Measurements from ENCODE around the gene GFAP. TPM values are rescaled to one million over a fixed set of nuclear protein-coding genes. Genes with fewer than 3 reads are reported as not detected.

The GFAP gene
- total RNA-seq, 2 experiments from 2014 or later: not detected

DNA sequence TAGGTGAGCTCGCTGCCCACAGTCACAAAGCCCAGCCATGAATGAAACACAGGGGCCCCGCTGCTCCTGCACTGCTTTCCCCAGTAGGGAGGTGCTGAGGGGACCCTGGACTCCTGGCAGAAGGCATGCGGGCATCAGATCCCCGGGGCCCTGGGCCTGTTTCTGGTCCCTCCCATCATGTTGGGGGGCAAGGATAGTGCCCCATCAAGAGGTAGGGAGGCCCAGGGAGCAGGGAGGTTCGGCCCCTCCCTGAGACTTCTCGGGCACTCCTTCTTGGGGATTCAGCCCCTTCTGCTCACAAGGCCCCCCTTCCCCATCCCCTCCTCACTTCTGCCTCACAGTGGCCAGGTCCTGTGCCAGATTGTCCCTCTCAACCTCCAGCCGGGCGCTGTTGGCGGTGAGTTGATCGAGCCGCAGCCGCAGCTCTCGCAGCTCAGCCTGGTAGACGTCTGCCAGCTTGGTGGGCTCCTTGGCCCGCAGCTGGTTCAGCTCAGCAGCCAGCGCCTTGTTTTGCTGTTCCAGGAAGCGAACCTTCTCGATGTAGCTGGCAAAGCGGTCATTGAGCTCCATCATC is 515 bp downstream of the GFAP start:
- peaks cover 14 to 24% of the 10 kb centered on the region in 2 experiments for H3K27me3 ChIP-seq (ENCODE audit: control insufficient read depth in 1 of 2, insufficient read depth in 2 of 2, low read length in 2 of 2)
- no peak overlapping the region for H3K4me3 Mint-ChIP-seq
- ATAC-seq (ENCODE audit: poor library complexity): no peak

DNA sequence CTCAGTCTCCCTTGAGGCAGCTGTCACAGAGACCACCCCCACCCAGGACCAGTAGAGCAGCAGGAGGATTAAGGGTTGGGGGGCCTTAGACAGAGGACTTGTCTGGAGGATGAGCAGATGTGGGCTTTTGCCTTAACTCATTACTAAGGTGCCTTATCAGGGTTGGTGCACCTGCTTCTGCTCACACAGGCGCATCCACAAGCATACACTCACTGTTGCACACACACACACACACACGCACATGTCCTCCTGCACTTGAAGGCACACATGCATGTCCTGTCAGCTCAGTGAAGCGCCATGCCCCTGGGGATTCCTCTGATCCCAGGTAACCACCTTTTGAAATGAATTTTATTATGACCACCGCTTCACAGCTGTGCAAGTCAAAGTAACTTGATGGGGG is 1.2 kb downstream of the GFAP start:
- intact Hi-C loops (cut with DNase I, micrococcal nuclease): loop anchor here in 1 of 2 experiments (10.0 kb wide), 1 partner anchor 281 kb away; no protein-coding TSS in a partner anchor
- Histone ChIP-seq H3K36me3 (ENCODE audit: insufficient read depth, low read length) (no peaks in the 10 kb centered on the region), H3K27ac (ENCODE audit: low read depth in 1 of 2, low read length in 2 of 2) (no peak overlapping the region), H3K4me3 (ENCODE audit: low read length) (no peak overlapping the region), H3K4me1 (ENCODE audit: insufficient read depth, low read length) (peaks cover 12% of the 10 kb centered on the region), H3K9me3 (ENCODE audit: control insufficient read depth in 1 of 2, insufficient read depth in 1 of 2, low read length in 2 of 2) (no peaks in the 10 kb centered on the region), H3K27me3 (ENCODE audit: control insufficient read depth in 1 of 2, insufficient read depth in 2 of 2, low read length in 2 of 2) (peaks cover 14 to 26% of the 10 kb centered on the region in 2 experiments)
- Mint-ChIP-seq H3K36me3 (ENCODE audit: low read depth) (no peaks in the 10 kb centered on the region), H3K4me3 (no peak overlapping the region), H3K27me3 (peaks cover 36% of the 10 kb centered on the region), H3K27ac (no peak overlapping the region), H3K4me1 (ENCODE audit: low read depth) (no peaks in the 10 kb centered on the region), H3K9me3 (no peaks in the 10 kb centered on the region)
- TF ChIP-seq, protein P1, sequence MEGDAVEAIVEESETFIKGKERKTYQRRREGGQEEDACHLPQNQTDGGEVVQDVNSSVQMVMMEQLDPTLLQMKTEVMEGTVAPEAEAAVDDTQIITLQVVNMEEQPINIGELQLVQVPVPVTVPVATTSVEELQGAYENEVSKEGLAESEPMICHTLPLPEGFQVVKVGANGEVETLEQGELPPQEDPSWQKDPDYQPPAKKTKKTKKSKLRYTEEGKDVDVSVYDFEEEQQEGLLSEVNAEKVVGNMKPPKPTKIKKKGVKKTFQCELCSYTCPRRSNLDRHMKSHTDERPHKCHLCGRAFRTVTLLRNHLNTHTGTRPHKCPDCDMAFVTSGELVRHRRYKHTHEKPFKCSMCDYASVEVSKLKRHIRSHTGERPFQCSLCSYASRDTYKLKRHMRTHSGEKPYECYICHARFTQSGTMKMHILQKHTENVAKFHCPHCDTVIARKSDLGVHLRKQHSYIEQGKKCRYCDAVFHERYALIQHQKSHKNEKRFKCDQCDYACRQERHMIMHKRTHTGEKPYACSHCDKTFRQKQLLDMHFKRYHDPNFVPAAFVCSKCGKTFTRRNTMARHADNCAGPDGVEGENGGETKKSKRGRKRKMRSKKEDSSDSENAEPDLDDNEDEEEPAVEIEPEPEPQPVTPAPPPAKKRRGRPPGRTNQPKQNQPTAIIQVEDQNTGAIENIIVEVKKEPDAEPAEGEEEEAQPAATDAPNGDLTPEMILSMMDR (IDR thresholded peaks at IDR 0.05): no peak
- no peak for DNase-seq
- no peak for ATAC-seq (ENCODE audit: poor library complexity)
- CTCF ChIA-PET: no interaction called here
- POLR2A ChIA-PET: no interaction called here

More for the DNA sequence above, 515 bp downstream of the GFAP start:
- POLR2A ChIA-PET: no interaction called here
- CTCF ChIA-PET: no interaction called here
- Mint-ChIP-seq H3K36me3 (ENCODE audit: low read depth) (no peaks in the 10 kb centered on the region), H3K27me3 (peaks cover 36% of the 10 kb centered on the region), H3K4me1 (ENCODE audit: low read depth) (no peaks in the 10 kb centered on the region), H3K27ac (no peak overlapping the region), H3K9me3 (no peaks in the 10 kb centered on the region)
- no peak overlapping the region for H3K27ac ChIP-seq (ENCODE audit: low read depth in 1 of 2, low read length in 2 of 2)
- intact Hi-C loops (cut with DNase I, micrococcal nuclease): loop anchor here in 1 of 2 experiments (10.0 kb wide), 1 partner anchor 280 kb away; no protein-coding TSS in a partner anchor
- DNase-seq: peak in 1 of 14 experiments; percentile 8
- H3K36me3 ChIP-seq (ENCODE audit: insufficient read depth, low read length): no peaks in the 10 kb centered on the region
- TF ChIP-seq, protein P1 (IDR thresholded peaks at IDR 0.05): no peak
- no peak overlapping the region for H3K4me3 ChIP-seq (ENCODE audit: low read length)
- peaks cover 12% of the 10 kb centered on the region for H3K4me1 ChIP-seq (ENCODE audit: insufficient read depth, low read length)
- H3K9me3 ChIP-seq (ENCODE audit: control insufficient read depth in 1 of 2, insufficient read depth in 1 of 2, low read length in 2 of 2): no peaks in the 10 kb centered on the region

DNA sequence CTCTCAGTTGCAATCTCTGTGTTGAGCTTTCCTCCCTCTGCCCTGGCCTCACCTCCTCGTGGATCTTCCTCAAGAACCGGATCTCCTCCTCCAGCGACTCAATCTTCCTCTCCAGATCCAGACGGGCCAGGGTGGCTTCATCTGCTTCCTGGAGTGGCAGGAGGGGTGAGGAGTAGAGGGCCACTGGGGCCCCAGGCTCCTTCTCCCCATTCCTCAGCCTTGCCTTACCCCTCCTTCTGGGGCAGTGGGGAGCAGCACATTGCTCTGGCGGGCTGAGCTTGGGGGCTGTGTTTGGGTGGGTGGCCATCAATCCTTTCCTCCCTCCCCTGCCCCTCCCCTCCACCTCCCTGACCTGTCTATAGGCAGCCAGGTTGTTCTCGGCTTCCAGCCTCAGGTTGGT is 1.6 kb downstream of the GFAP start:
- H3K27ac ChIP-seq (ENCODE audit: low read depth in 1 of 2, low read length in 2 of 2): no peak overlapping the region
- Mint-ChIP-seq H3K36me3 (ENCODE audit: low read depth) (no peaks in the 10 kb centered on the region), H3K4me1 (ENCODE audit: low read depth) (no peaks in the 10 kb centered on the region), H3K9me3 (no peaks in the 10 kb centered on the region), H3K27me3 (peaks cover 36% of the 10 kb centered on the region), H3K4me3 (no peak overlapping the region), H3K27ac (no peak overlapping the region)
- H3K4me1 ChIP-seq (ENCODE audit: insufficient read depth, low read length): peaks cover 12% of the 10 kb centered on the region
- intact Hi-C loops (cut with DNase I, micrococcal nuclease): loop anchor here in 1 of 2 experiments (10.0 kb wide), 1 partner anchor 281 kb away; no protein-coding TSS in a partner anchor
- H3K27me3 ChIP-seq (ENCODE audit: control insufficient read depth in 1 of 2, insufficient read depth in 2 of 2, low read length in 2 of 2): peaks cover 14 to 26% of the 10 kb centered on the region in 2 experiments
- H3K36me3 ChIP-seq (ENCODE audit: insufficient read depth, low read length): no peaks in the 10 kb centered on the region
- TF ChIP-seq, protein P1 (IDR thresholded peaks at IDR 0.05): no peak
- DNase-seq (no peak), ATAC-seq (ENCODE audit: poor library complexity) (no peak)
- ChIA-PET POLR2A (no interaction called here), CTCF (no interaction called here)
- no peak overlapping the region for H3K4me3 ChIP-seq (ENCODE audit: low read length)
- H3K9me3 ChIP-seq (ENCODE audit: control insufficient read depth in 1 of 2, insufficient read depth in 1 of 2, low read length in 2 of 2): no peaks in the 10 kb centered on the region

Measured in CD4-positive, alpha-beta T cell (primary cell).